IPS-20b (cell line): ENCODE results near the gene CYB561D2.

Experiments used
- H3K27ac ChIP-seq: one replicate; pipeline ENCODE4 v1.5.1; 2013; ENCODE audit warnings: low read length
- H3K27me3 ChIP-seq: 2 replicates; pipeline ENCODE4 v1.6.1; 2013; ENCODE audit warnings: mild to moderate bottlenecking, low read length, inconsistent platforms; ENCODE audit not compliant: insufficient read depth
- H3K36me3 ChIP-seq: 2 replicates; pipeline ENCODE4 v1.6.1; 2013; ENCODE audit warnings: low read depth, mild to moderate bottlenecking, inconsistent platforms, low read length, moderate library complexity; ENCODE audit not compliant: insufficient read depth
- H3K4me1 ChIP-seq: 2 replicates; pipeline ENCODE4 v1.6.1; 2013; ENCODE audit warnings: mild to moderate bottlenecking, control low read depth, inconsistent platforms, low read length, moderate library complexity; ENCODE audit not compliant: insufficient read depth
- H3K4me3 ChIP-seq: 2 replicates; pipeline ENCODE4 v1.5.1; 2013; ENCODE audit warnings: mild to moderate bottlenecking, low read length, inconsistent platforms
- H3K9ac ChIP-seq: 2 replicates; pipeline ENCODE4 v1.6.1; 2013; ENCODE audit warnings: low read depth, mild to moderate bottlenecking, inconsistent platforms, low read length, moderate library complexity
- H3K9me3 ChIP-seq: 2 replicates; pipeline ENCODE4 v1.6.1; 2013; ENCODE audit warnings: mild to moderate bottlenecking, low read depth, low read length, inconsistent platforms; ENCODE audit not compliant: insufficient read depth

Gene CYB561D2

DNA sequence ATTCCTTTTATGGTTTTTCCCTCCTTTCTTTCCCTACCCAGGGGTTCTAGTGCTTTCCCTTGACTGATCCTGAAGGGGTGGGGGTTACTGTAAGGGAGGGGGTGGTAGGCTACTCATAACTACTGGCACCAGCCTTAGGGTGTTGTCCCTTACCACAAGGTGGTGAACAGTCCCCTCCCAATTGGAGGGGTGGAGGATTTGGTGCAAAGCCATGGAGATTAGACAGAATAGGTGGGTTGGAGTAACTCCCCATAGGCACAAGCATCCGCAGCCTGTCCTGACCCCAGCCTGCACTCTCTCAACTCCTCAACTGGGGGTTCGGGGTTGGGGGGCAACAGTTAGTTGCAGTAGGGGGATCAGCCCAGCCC is 25.6 kb upstream of the CYB561D2 start:
- no peaks in the 10 kb centered on the region for H3K9me3 ChIP-seq
- no peak overlapping the region for H3K4me3 ChIP-seq
- H3K36me3 ChIP-seq = peaks cover 25% of the 10 kb centered on the region
- no peak overlapping the region for H3K27ac ChIP-seq
- no peak overlapping the region for H3K9ac ChIP-seq
- H3K27me3 ChIP-seq = no peaks in the 10 kb centered on the region
- peaks cover 7% of the 10 kb centered on the region; the same call in 1 of the 2 replicates for H3K4me1 ChIP-seq

DNA sequence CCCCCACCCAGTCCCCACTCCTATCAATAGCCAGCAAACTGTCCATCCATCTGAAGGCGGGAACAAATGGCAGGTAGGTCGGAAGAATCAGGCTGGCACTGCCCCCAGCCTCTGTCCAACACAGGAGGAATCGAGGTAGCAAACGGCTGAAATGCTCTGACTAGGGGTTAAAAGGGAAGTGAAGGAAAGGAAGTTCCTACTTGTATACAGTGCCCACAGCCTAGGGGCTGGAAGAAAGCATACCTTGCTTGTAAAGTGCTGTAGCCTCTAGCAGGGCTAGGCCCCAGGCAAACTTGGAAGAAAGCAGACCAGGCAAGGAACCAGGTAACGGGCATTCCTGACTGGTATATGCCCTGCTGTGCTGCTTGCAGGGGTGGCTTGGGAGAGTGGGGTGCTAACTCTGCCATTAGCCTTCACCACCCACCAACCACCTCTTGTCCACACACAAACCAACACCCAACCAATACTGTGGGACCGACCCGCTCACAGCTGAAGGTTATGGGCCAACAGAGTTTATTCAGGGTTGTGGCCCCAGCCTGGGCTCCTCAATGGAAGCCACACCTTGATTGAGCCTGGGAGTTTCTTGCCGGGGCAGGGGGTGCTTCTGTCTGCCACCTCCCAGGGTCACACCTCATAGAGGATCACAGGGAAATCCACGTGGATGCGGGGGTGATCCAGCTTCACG is 25.0 kb upstream of the CYB561D2 start:
- Histone ChIP-seq H3K9ac (no peak overlapping the region), H3K4me1 (peaks cover 7% of the 10 kb centered on the region; the same call in 1 of the 2 replicates), H3K27ac (no peak overlapping the region), H3K27me3 (no peaks in the 10 kb centered on the region), H3K9me3 (no peaks in the 10 kb centered on the region), H3K4me3 (no peak overlapping the region), H3K36me3 (peaks cover 30% of the 10 kb centered on the region)

DNA sequence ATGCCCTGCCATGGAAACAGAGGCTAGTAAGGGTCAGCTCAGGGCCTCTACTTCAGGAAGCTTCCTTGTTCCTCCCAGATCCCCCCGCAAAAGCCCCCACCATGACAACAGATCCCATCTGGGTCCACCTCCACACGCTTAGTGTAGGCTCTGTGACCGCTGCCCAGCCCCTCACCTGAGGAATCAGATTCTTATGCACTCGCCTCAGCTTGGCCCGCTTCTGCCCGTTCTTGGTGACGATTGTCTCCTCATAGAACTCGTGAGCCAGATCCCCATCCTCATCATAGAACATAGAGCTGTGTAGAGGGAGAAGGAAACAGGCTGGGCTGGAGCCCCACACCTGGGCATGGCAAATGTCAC is 24.5 kb upstream of the CYB561D2 start:
- no peak overlapping the region for H3K9ac ChIP-seq
- H3K4me3 ChIP-seq = no peak overlapping the region
- no peaks in the 10 kb centered on the region for H3K27me3 ChIP-seq
- no peaks in the 10 kb centered on the region for H3K9me3 ChIP-seq
- H3K27ac ChIP-seq = no peak overlapping the region
- peaks cover 36% of the 10 kb centered on the region for H3K36me3 ChIP-seq
- H3K4me1 ChIP-seq = peaks cover 7% of the 10 kb centered on the region; the same call in 1 of the 2 replicates

DNA sequence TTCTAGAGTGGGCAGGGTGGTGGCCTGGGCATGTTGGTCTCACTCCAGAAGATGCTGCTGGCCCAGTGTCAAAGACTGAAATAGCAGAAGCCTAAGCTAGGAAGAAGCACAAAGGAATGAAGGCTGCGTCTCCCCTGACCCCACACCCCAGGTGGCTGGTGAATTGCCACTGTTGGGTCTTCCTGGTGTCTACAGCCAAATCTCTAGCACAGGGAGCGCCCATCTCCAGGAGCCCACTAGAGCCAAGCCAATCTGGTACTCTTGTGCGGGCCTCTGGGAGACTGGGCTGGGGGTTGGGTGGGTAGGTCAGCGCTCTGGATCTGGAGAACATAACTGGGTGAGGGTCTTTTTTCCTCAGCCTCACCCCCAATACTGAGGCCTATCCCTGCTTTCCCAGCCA is 23.5 kb upstream of the CYB561D2 start:
- H3K4me1 ChIP-seq = peaks cover 7% of the 10 kb centered on the region; the same call in 1 of the 2 replicates
- no peak overlapping the region for H3K27ac ChIP-seq
- no peaks in the 10 kb centered on the region for H3K9me3 ChIP-seq
- H3K27me3 ChIP-seq = no peaks in the 10 kb centered on the region
- H3K36me3 ChIP-seq = peaks cover 45% of the 10 kb centered on the region
- H3K4me3 ChIP-seq = peak overlapping the region; percentile 90
- H3K9ac ChIP-seq = peak overlapping the region; percentile 87

DNA sequence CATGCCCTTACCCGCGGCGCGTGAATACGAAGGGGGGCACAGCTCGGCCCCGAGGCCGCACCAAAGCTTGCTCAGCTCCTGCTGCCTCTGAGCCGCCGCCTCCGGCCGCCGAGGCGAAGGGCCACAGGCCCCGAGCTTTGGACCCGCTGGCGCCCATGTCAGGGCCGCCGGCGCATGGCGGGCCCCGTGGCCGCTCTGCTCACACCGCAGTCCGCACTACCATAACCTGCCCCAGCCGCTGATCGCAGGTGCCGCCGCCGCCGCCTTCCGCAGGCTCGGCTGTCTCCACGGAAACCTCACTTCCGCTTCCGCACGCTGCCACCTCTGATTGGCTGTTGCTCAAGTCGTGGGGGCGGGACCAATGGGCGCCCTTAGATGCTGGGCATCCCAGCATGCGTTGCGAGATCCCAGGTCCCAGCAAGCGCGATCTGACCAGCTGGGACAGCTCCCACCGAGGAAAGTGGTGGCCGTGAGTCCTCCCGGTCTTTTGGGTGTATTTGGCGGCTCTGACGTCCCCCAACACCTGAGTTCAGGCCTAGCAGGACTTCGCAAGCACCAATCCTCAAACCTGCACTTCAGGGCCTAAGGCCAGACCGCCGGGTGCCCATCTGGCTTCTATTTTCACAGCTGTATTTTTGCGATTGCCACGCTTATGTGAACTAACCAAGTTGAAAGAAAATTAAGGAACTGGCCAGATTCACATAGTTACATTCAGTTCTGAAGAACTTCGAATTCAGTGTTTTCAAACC is 22.5 kb upstream of the CYB561D2 start, which contains the start of gene TUSC2:
Gene TUSC2 (minus strand): TSS at position 281 of the 749 bp plus-strand sequence. CDS start 124 bp downstream, at position 157.
- no peaks in the 10 kb centered on the region for H3K9me3 ChIP-seq
- H3K36me3 ChIP-seq = peaks cover 50% of the 10 kb centered on the region
- peak within 1 kb of the TSS; percentile 87 for H3K9ac ChIP-seq
- peaks cover 4% of the 10 kb centered on the region; the same call in 1 of the 2 replicates for H3K4me1 ChIP-seq
- no peaks in the 10 kb centered on the region for H3K27me3 ChIP-seq
- H3K27ac ChIP-seq = no peak within 1 kb of the TSS
- peak within 1 kb of the TSS; percentile 90 for H3K4me3 ChIP-seq

DNA sequence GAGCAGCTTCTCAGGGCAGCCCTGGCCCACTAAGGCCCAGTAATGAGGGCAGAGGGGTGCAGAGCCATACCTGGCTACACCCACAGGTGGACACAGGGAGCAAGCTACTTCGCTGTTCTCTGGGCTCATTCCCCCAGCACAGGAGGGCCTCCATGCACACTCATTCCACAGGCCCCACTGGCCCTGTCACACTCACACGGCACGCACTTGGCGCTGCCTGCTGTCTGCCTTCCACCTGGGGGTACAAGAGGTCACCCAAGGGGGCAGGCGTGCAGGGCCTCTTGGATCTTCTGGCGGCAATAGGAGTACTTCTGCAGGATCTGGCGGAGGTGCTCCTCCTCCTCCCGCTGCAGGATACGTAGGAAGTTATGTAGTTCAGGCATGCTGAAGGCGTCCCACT is 20.3 kb upstream of the CYB561D2 start:
- Histone ChIP-seq H3K27ac (no peak overlapping the region), H3K4me1 (no peaks in the 10 kb centered on the region; the same call in 1 of the 2 replicates), H3K9ac (no peak overlapping the region), H3K36me3 (peaks cover 56% of the 10 kb centered on the region), H3K27me3 (no peaks in the 10 kb centered on the region), H3K4me3 (no peak overlapping the region), H3K9me3 (no peaks in the 10 kb centered on the region)

DNA sequence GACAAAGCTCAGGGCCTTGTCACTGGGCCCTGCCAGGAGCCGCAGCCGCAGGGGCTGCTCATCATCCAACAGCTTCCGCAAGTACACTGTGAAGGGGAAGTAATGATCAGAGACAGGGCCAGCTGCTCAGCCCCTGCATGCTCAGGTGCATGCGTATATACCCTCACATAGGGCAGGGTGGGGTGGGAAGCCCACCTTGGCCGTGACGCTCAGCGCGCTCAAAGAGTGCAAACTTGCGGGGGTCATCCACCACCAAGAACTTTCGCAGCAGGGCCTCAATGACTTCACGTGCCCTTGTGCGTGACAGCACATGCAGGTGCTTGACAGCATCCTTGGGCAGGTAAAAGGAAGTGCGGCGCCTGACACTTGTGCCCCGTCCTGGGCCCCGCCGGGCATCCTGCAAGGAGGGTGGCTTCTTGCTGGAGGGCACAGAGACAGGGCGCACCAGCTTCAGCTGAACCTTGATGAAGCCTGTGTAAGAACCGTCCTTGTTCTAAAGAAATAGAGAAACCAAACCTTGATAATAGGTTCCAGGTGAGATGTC is 19.2 kb upstream of the CYB561D2 start:
- Histone ChIP-seq H3K9ac (no peak overlapping the region), H3K27ac (no peak overlapping the region)

DNA sequence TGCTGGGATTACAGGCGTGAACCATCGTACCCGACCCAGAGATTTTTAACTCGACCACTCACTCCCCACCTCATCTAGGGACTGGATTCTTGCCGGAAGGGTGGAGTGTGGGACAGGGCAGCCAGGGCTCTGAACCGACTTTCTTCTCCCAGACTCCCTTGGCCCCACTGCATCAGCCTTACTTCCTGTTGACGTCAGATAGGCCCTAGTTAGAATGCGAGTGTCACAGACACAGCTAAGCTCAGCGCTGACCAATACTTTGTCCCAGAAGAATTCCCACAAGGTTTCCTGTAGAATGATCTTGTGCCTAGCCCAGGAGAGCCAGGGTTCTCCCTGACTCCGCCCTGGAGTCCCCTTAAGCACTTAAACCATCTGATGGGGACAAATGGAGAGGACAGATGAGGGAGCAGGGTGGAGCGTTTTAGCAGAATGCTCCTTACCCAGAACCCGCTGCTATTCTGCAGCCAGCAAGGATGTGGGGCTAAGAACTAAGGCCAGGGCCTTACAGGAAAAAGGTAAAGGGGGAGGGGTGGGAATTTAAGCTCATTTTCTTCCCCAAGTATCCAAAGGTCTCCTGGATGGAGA is 16.8 kb upstream of the CYB561D2 start:
- no peaks in the 10 kb centered on the region for H3K9me3 ChIP-seq
- peaks cover 12% of the 10 kb centered on the region for H3K27me3 ChIP-seq
- no peak overlapping the region for H3K4me3 ChIP-seq
- no peak overlapping the region for H3K27ac ChIP-seq
- H3K9ac ChIP-seq = no peak overlapping the region
- no peaks in the 10 kb centered on the region; the same call in 1 of the 2 replicates for H3K4me1 ChIP-seq
- H3K36me3 ChIP-seq = peaks cover 48% of the 10 kb centered on the region

More for the DNA sequence above, 19.2 kb upstream of the CYB561D2 start:
- no peaks in the 10 kb centered on the region for H3K9me3 ChIP-seq
- no peaks in the 10 kb centered on the region for H3K27me3 ChIP-seq
- H3K4me3 ChIP-seq = no peak overlapping the region
- peaks cover 48% of the 10 kb centered on the region for H3K36me3 ChIP-seq
- H3K4me1 ChIP-seq = no peaks in the 10 kb centered on the region; the same call in 1 of the 2 replicates

DNA sequence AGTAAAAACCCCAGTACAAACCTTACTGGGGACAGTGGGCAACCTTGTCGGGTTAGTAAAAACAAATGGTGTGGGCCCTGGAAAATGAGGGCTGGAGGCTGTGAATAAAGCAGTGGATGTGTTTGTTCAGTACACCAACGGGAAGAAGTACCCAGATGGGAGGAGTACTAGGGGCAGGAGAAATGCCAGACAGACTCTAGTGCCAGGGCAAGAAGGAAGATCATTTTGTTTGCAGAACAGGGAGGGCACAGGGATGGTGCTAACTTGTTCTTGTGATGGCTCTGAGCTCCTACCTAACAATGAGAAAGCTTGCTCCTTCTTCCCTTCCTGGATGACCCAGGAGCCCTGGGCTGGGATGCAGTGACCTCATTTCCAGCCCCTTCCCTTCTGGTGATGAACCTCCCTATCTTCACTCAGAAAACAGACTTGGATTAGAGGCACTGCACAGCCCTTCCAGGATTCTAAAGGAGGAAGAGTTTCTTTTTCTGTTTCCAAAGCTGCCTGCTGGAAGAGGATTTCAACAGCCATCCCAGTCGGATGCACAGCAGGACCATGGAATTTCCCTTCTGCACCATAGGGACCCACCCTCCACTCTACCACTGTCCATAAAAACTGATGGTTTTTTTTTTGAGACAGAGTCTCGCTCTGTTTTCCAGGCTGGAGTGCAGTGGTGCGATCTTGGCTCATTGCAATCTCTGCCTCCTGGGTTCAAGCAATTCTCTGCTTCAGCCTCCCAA is 16.2 kb upstream of the CYB561D2 start:
- Histone ChIP-seq H3K27me3 (peaks cover 18% of the 10 kb centered on the region), H3K9ac (no peak overlapping the region), H3K27ac (no peak overlapping the region), H3K4me3 (no peak overlapping the region), H3K4me1 (no peaks in the 10 kb centered on the region; the same call in 1 of the 2 replicates), H3K36me3 (peaks cover 44% of the 10 kb centered on the region), H3K9me3 (no peaks in the 10 kb centered on the region)

DNA sequence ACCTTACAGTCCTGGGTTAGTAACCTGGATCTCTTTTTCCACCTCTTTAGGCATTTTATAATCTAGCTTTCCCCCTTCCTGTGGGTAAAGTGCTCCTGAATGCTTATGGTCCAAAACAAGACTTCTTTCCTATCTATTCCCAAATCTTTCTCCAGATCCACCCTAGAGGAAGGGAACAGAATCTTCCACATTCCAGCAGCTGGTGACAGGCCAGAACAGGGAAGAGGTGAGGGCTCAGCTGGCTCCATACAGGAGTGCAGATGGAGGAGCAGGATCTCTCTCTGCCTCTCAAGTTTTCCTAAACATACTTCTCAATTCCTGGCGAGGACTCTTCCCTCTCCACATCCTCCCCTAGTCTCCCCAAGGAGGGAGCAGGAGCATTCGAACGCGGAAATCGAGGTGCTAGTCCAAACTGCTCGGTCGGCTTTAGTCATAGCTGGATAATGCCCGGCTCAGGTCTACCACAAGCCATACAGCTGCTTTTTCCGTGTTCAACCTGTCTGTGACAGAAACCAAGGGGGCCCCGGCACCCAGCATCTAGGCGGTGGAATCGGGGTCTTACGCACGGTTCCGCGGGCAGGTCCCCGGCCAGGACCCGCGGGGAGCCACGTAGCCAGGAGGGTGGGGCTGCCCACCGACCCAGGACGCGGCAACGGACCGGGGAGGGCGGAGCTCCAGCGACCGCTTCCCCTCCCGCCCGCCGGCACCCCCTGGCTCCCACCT is 14.0 kb upstream of the CYB561D2 start:
- Histone ChIP-seq H3K4me3 (peak overlapping the region; percentile 90), H3K27me3 (peaks cover 39% of the 10 kb centered on the region), H3K27ac (peak overlapping the region; percentile 7), H3K4me1 (no peaks in the 10 kb centered on the region; the same call in 1 of the 2 replicates), H3K9me3 (no peaks in the 10 kb centered on the region), H3K9ac (peak overlapping the region; percentile 90), H3K36me3 (peaks cover 23% of the 10 kb centered on the region)
